Measurements from ENCODE around the gene SNW1. TPM values are rescaled to one million over a fixed set of nuclear protein-coding genes. Genes with fewer than 3 reads are reported as not detected.

The SNW1 gene
- total and polyA plus RNA-seq, 2 donors (not counting 1 experiment from before 2014, with no cell fraction given) = 57.0 to 60.2 TPM

GRCh38 chr14:77691259-77691658, 69.7 kb downstream of the SNW1 start:
- H3K4me2 ChIP-seq (ENCODE audit: extremely low read depth, insufficient read depth, low read length) = no peak overlapping the region
- H3K36me3 ChIP-seq (ENCODE audit: control insufficient read depth, insufficient read depth, low read length) = no peaks in the 10 kb centered on the region
- no peaks in the 10 kb centered on the region for H4K20me1 ChIP-seq (ENCODE audit: control insufficient read depth, extremely low read depth, insufficient read depth, low read length)
- H3K9me3 ChIP-seq (ENCODE audit: control insufficient read depth, insufficient read depth, low read depth, low read length) = no peaks in the 10 kb centered on the region
- DNase-seq (ENCODE audit: low read depth in 2 of 2) = no peak
- H3K9ac ChIP-seq (ENCODE audit: insufficient read depth, low read length) = no peak overlapping the region
- H3K4me1 ChIP-seq (ENCODE audit: control insufficient read depth, extremely low read depth, insufficient read depth, low read length) = no peaks in the 10 kb centered on the region
- H3K4me3 ChIP-seq (replicated peaks in 1 of 4; ENCODE audit: control extremely low read depth in 1 of 4, insufficient read depth in 1 of 4, low read depth in 3 of 4, low read length in 4 of 4) = no peak overlapping the region
- H3K27ac ChIP-seq (ENCODE audit: insufficient read depth, low read length) = no peak overlapping the region
- H2AFZ ChIP-seq (ENCODE audit: low read length) = no peak overlapping the region
- TF ChIP-seq CTCF (conservative IDR thresholded peaks at IDR 0.05 in 1 of 2, IDR thresholded peaks at IDR 0.05 in 1 of 2; ENCODE audit: low read depth in 1 of 2, low read length in 2 of 2) = no peak
- TF ChIP-seq EZH2 (IDR thresholded peaks at IDR 0.05; ENCODE audit: low read length, missing control alignments) = no peak
- no peaks in the 10 kb centered on the region for H3K27me3 ChIP-seq (ENCODE audit: control insufficient read depth, insufficient read depth, low read length)
- no peaks in the 10 kb centered on the region for H3K79me2 ChIP-seq (ENCODE audit: control insufficient read depth, insufficient read depth, low read length)

- Histone ChIP-seq H3K9ac (ENCODE audit: insufficient read depth, low read length) (no peak overlapping the region), H3K36me3 (ENCODE audit: control insufficient read depth, insufficient read depth, low read length) (no peaks in the 10 kb centered on the region), H3K27ac (ENCODE audit: insufficient read depth, low read length) (no peak overlapping the region), H3K4me1 (ENCODE audit: control insufficient read depth, extremely low read depth, insufficient read depth, low read length) (peaks cover 4% of the 10 kb centered on the region), H3K79me2 (ENCODE audit: control insufficient read depth, insufficient read depth, low read length) (no peaks in the 10 kb centered on the region), H3K9me3 (ENCODE audit: control insufficient read depth, insufficient read depth, low read depth, low read length) (no peaks in the 10 kb centered on the region), H4K20me1 (ENCODE audit: control insufficient read depth, extremely low read depth, insufficient read depth, low read length) (no peaks in the 10 kb centered on the region), H3K4me2 (ENCODE audit: extremely low read depth, insufficient read depth, low read length) (no peak overlapping the region), H3K4me3 (replicated peaks in 1 of 4; ENCODE audit: control extremely low read depth in 1 of 4, insufficient read depth in 1 of 4, low read depth in 3 of 4, low read length in 4 of 4) (no peak overlapping the region), H2AFZ (ENCODE audit: low read length) (no peak overlapping the region), H3K27me3 (ENCODE audit: control insufficient read depth, insufficient read depth, low read length) (no peaks in the 10 kb centered on the region)
- no peak for TF ChIP-seq EZH2 (IDR thresholded peaks at IDR 0.05; ENCODE audit: low read length, missing control alignments)
- no peak for TF ChIP-seq CTCF (conservative IDR thresholded peaks at IDR 0.05 in 1 of 2, IDR thresholded peaks at IDR 0.05 in 1 of 2; ENCODE audit: low read depth in 1 of 2, low read length in 2 of 2)
- DNase-seq (ENCODE audit: low read depth in 2 of 2) = peak; percentile 26 to 67
These were observed 78.8 kb downstream of the SNW1 start for GRCh38 chr14:77682158-77682553.

GRCh38 chr14:77681196-77682157, 79.5 kb downstream of the SNW1 start:
- Histone ChIP-seq H3K27ac (ENCODE audit: insufficient read depth, low read length) (no peak overlapping the region), H3K4me1 (ENCODE audit: control insufficient read depth, extremely low read depth, insufficient read depth, low read length) (peaks cover 4% of the 10 kb centered on the region), H3K79me2 (ENCODE audit: control insufficient read depth, insufficient read depth, low read length) (no peaks in the 10 kb centered on the region), H2AFZ (ENCODE audit: low read length) (no peak overlapping the region), H3K4me3 (replicated peaks in 1 of 4; ENCODE audit: control extremely low read depth in 1 of 4, insufficient read depth in 1 of 4, low read depth in 3 of 4, low read length in 4 of 4) (no peak overlapping the region), H3K36me3 (ENCODE audit: control insufficient read depth, insufficient read depth, low read length) (no peaks in the 10 kb centered on the region), H3K4me2 (ENCODE audit: extremely low read depth, insufficient read depth, low read length) (peak overlapping the region; percentile 1), H3K27me3 (ENCODE audit: control insufficient read depth, insufficient read depth, low read length) (no peaks in the 10 kb centered on the region), H3K9ac (ENCODE audit: insufficient read depth, low read length) (no peak overlapping the region), H3K9me3 (ENCODE audit: control insufficient read depth, insufficient read depth, low read depth, low read length) (no peaks in the 10 kb centered on the region), H4K20me1 (ENCODE audit: control insufficient read depth, extremely low read depth, insufficient read depth, low read length) (no peaks in the 10 kb centered on the region)
- TF ChIP-seq CTCF (conservative IDR thresholded peaks at IDR 0.05 in 1 of 2, IDR thresholded peaks at IDR 0.05 in 1 of 2; ENCODE audit: low read depth in 1 of 2, low read length in 2 of 2) (no peak), EZH2 (IDR thresholded peaks at IDR 0.05; ENCODE audit: low read length, missing control alignments) (no peak)
- DNase-seq (ENCODE audit: low read depth in 2 of 2) = peak; percentile 15 to 36

Data from fibroblast of lung (primary cell).